Kidney (tissue), 14 donors: Measurements from ENCODE around the gene SMAD9. TPM values are rescaled to one million over a fixed set of nuclear protein-coding genes. Genes with fewer than 3 reads are reported as not detected.

Source experiments
- DNase-seq, 5 donors: peaks; one replicate each; pipeline ENCODE4 v3.0.0-alpha.2; 2013 to 2020
- FAIRE-seq: peaks from 2 replicates; lab custom pipeline; 2012; peaks lifted over from hg19 to GRCh38; lab: Jason Lieb, UNC
- H3K27ac ChIP-seq, 2 donors: one replicate each; pipeline ENCODE4 v1.7.0; 2013; ENCODE audit warnings: low read depth in 2 of 2, low read length in 2 of 2, inconsistent platforms in 1 of 2
- H3K27me3 ChIP-seq: one replicate; pipeline ENCODE4 v1.7.1; 2013; ENCODE audit warnings: low read length, inconsistent platforms; ENCODE audit not compliant: control insufficient read depth, insufficient read depth
- H3K36me3 ChIP-seq, 3 donors: one replicate each; pipeline versions ENCODE4 v1.7.0 to v1.7.1; 2013; ENCODE audit warnings: low read length in 3 of 3, control low read depth in 1 of 3, inconsistent platforms in 1 of 3; ENCODE audit not compliant: insufficient read depth in 3 of 3, control insufficient read depth in 2 of 3
- H3K4me1 ChIP-seq, 3 donors: one replicate each; pipeline versions ENCODE4 v1.7.0 to v1.7.1; 2013; ENCODE audit warnings: low read length in 3 of 3, inconsistent platforms in 1 of 3, low read depth in 1 of 3; ENCODE audit not compliant: control insufficient read depth in 2 of 3, insufficient read depth in 2 of 3
- H3K4me3 ChIP-seq, 3 donors: one replicate each; pipeline versions ENCODE4 v1.7.0 to v1.8.1; 2013; ENCODE audit warnings: low read length in 3 of 3, control low read depth in 1 of 3, inconsistent platforms in 1 of 3
- H3K9ac ChIP-seq, 3 donors: one replicate each; pipeline versions ENCODE4 v1.7.0 to v1.7.1; 2013; ENCODE audit warnings: low read length in 3 of 3, control low read depth in 1 of 3, inconsistent platforms in 1 of 3
- H3K9me3 ChIP-seq, 3 donors: one replicate each; pipeline versions ENCODE4 v1.7.0 to v1.7.1; 2013; ENCODE audit warnings: low read length in 3 of 3, control low read depth in 1 of 3, inconsistent platforms in 1 of 3; ENCODE audit not compliant: control insufficient read depth in 2 of 3, insufficient read depth in 1 of 3
- intact Hi-C: fragments of 100-400 bp; cut with DNase I; formaldehyde crosslinking; loops from one replicate; pipeline ENCODE4 v1.11.1; 2022
- polyA plus RNA-seq: library from polyadenylated mRNA; stranded (reverse); fragments of 350-450 nt; fragmentation: Illumina TruSeq; extraction: RNeasy Lipid Tissue Mini Kit (QIAGEN cat#74804); gene quantifications from one replicate; pipeline ENCODE4 v1.2.3, GENCODE V29; 2014; ENCODE audit warnings: low read depth, low replicate concordance; ENCODE audit not compliant: insufficient read depth
- total RNA-seq: library from RNA; stranded (reverse); fragmentation: NEBNext Ultra II Directional; extraction: Animal tissue kit (Norgen Biotek cat#: 25700); gene quantifications from one replicate; pipeline ENCODE4 v1.2.1, GENCODE V29; 2021
- TF ChIP-seq, protein P1 (sequence below): IDR thresholded peaks from 3 replicates; pipeline ENCODE4 v1.5.1; 2012; ENCODE audit warnings: mild to moderate bottlenecking, moderate library complexity, borderline replicate concordance; ENCODE audit not compliant: insufficient read depth; ENCODE audit errors: extremely low read depth
- donor health status: control.
- donor health status: control.
- donor health status: control.
- donor health status: control.
- donor health status: control.
- donor health status: DM: yes; HTN: yes; CAD: no.
- donor health status: Normal renal cell carcinoma (clear cell type).

SMAD9 gene
- total and polyA plus RNA-seq, 2 donors from 2014 or later = 3.5 to 13.1 TPM

DNA sequence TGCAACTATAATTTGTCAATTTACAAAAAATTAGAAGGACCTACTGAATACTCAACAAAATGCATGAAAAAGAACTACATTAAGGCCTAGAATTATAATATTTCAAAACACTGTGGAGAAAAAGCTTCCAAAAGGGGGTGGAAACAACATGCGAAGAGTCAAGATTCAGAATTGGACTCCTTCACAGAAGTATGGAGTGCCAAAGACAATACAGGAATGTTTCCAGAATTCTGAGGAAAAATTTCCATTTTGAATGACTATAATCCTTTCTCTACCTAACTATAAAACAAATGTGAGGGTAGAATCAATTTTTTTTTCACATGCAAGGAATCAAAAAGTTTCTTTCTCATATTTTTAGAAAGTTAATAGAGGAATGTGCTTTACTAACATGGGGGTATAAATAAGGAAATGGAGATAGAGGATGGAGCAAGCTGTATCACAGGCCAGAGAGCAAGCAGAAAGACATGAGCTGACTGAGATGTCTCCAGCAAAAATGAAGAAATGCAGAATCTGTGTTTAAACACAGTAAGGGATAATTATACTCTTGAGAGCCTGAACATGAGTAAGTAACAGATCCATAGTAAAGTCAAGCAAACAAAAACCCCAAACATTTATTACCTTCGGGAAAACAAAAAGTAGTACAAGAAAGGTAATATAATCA lies 39.5 kb upstream of the SMAD9 start:
- no peak for FAIRE-seq
- peaks cover 4 to 5% (median 5%) of the 10 kb centered on the region in 3 donors for H3K36me3 ChIP-seq

DNA sequence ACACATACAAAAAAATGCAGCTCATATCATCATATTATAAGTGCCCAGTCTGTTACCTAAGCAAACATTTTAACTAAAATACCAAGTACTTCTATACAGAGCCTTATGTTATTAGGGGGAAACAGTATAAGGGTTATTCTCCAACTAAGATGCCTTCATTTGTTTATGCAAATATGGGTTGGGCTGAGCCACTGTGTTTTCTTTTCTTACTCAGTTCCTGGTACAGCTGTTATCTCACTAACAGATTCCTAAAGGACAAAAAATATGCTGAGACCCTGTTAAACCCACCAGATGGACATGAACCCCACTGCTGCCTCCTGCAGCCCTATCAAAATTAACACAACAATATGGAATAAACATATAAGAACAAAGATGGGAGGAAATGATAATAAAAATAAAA lies 34.5 kb upstream of the SMAD9 start:
- DNase-seq (no peak), FAIRE-seq (no peak)
- Histone ChIP-seq H3K4me1 (no peaks in the 10 kb centered on the region), H3K36me3 (peaks cover 3 to 7% (median 5%) of the 10 kb centered on the region in 3 donors), H3K4me3 (no peak overlapping the region), H3K27ac (no peak overlapping the region), H3K27me3 (no peaks in the 10 kb centered on the region), H3K9ac (no peak overlapping the region), H3K9me3 (no peaks in the 10 kb centered on the region)
- TF ChIP-seq, protein P1, sequence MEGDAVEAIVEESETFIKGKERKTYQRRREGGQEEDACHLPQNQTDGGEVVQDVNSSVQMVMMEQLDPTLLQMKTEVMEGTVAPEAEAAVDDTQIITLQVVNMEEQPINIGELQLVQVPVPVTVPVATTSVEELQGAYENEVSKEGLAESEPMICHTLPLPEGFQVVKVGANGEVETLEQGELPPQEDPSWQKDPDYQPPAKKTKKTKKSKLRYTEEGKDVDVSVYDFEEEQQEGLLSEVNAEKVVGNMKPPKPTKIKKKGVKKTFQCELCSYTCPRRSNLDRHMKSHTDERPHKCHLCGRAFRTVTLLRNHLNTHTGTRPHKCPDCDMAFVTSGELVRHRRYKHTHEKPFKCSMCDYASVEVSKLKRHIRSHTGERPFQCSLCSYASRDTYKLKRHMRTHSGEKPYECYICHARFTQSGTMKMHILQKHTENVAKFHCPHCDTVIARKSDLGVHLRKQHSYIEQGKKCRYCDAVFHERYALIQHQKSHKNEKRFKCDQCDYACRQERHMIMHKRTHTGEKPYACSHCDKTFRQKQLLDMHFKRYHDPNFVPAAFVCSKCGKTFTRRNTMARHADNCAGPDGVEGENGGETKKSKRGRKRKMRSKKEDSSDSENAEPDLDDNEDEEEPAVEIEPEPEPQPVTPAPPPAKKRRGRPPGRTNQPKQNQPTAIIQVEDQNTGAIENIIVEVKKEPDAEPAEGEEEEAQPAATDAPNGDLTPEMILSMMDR = no peak
- intact Hi-C loops = no loop called here

More for the DNA sequence above, 39.5 kb upstream of the SMAD9 start:
- intact Hi-C loops = no loop called here
- Histone ChIP-seq H3K9ac (no peak overlapping the region), H3K4me3 (no peak overlapping the region), H3K9me3 (no peaks in the 10 kb centered on the region), H3K4me1 (no peaks in the 10 kb centered on the region), H3K27ac (no peak overlapping the region), H3K27me3 (no peaks in the 10 kb centered on the region)
- TF ChIP-seq, protein P1 = no peak
- no peak for DNase-seq

DNA sequence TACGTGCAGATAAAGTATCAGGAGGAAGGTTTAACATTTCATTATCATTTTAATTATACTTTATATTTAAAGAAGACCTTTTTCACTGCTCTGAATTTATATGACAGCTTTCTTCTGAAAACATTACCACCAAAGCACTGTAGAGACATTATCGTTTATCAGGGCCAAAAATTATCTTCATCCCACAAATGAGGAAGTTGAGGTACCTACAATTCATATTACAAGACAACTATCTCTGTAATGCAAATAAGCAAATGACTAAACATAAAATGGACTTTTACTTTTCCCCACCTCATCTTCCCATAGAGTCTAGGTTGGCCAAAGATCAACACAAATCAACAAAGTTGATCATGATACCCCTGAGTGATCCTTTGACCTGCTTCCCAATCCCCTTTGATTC lies 30.9 kb upstream of the SMAD9 start:
- Histone ChIP-seq H3K27me3 (no peaks in the 10 kb centered on the region), H3K4me1 (no peaks in the 10 kb centered on the region), H3K36me3 (peaks cover 3 to 7% (median 7%) of the 10 kb centered on the region in 3 donors), H3K27ac (no peak overlapping the region), H3K9ac (no peak overlapping the region), H3K4me3 (no peak overlapping the region), H3K9me3 (no peaks in the 10 kb centered on the region)
- TF ChIP-seq, protein P1 = no peak
- DNase-seq = no peak
- no peak for FAIRE-seq
- intact Hi-C loops = no loop called here

DNA sequence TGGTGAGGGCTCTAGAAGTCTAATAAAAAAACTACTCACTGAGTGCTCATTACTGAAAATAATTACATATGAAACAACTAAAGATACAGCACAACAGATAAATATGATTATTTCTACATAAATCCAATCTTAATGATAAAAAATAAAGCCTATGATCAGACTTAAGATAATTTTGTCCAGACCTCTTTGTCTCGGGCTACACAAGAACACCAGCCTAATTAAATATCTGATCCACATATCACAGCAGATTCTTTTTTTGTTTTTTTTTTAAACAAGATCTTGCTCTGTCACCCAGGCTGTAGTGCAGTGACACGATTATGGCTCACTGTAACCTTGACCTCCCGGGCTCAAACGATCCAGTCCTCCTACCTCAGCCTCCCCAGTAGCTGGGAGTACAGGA lies 30.3 kb upstream of the SMAD9 start:
- intact Hi-C loops = no loop called here
- Histone ChIP-seq H3K36me3 (peaks cover 3 to 7% (median 7%) of the 10 kb centered on the region in 3 donors), H3K27ac (no peak overlapping the region), H3K27me3 (no peaks in the 10 kb centered on the region), H3K9ac (no peak overlapping the region), H3K4me3 (no peak overlapping the region), H3K9me3 (no peaks in the 10 kb centered on the region), H3K4me1 (no peaks in the 10 kb centered on the region)
- FAIRE-seq (no peak), DNase-seq (no peak)
- TF ChIP-seq, protein P1 = no peak
